T-helper 2 cell treated with Interferon-gamma antibody and Interleukin-4, amounts not matched to agents 100 ng/mL and 5 ng/mL, for 36 hours (primary cell): ENCODE results near the gene ARID4B. TPM values are rescaled to one million over a fixed set of nuclear protein-coding genes. Genes with fewer than 3 reads are reported as not detected.
"Not testable (repeated sequence)": the region's sequence is repeated elsewhere in the genome, so short reads cannot be mapped to it uniquely, and the experiment has no call there.

Experiments used
- intact Hi-C: fragments of 100-400 bp; cut with micrococcal nuclease; formaldehyde crosslinking; loops from one replicate; pipeline ENCODE4 v1.15.1; 2023
- total RNA-seq: library from RNA; stranded (reverse); gene quantifications from 2 replicates; pipeline ENCODE4 v1.2.3, GENCODE V29; 2022

Gene ARID4B
- total RNA-seq, 1 donor from 2014 or later = 44.0 TPM

- intact Hi-C loops = no loop called here
These were observed 25.8 kb downstream of the ARID4B start for GRCh38 chr1:235302143-235302542.

- intact Hi-C loops = loop anchor here (5.0 kb wide), 1 partner anchor 47 kb away; no protein-coding TSS in a partner anchor
These were observed 28.7 kb downstream of the ARID4B start for GRCh38 chr1:235299169-235299858.

DNA sequence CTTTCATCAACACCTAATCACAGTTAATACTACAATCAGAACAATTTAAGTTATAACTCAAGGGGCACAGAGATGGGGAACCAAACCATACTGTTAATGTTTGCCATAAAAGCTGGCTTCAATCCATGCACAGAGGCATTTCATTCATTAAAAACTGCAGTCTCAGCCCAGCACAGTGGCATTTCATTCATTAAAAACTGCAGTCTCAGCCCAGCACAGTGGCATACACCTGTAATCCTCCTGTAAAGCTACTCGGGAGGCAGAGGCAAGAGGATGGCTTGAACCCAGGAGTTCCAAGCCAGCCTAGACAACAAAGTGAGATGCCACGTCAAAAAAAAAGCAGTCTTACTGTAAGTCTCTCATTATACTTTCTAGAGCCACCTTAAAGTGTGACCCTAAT is 29.2 kb downstream of the ARID4B start:
- intact Hi-C loops = loop anchor here (5.0 kb wide), 1 partner anchor 46 kb away; no protein-coding TSS in a partner anchor

DNA sequence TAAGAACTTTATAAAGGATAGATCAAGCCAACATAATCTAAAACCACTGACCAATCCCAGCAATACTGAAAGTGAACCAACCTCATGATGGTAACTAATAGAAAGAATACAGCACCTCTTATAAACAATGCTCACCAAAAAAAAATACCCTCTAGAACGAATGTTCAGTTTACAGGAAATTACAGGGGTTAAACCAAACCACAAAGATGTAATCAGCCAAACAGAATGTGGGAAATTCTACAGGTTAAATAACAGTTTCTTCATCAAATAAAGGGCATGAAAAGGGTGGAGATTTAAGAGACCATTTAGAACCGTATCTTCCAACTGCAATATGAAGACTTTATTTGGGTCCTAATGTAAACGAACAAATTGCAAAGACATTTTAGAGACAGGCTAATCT is 30.4 kb downstream of the ARID4B start:
- intact Hi-C loops = loop anchor here (1.0 to 5.0 kb wide), 3 partner anchors 31 to 345 kb away; partner anchors contain the start of genes ARID4B and GGPS1

DNA sequence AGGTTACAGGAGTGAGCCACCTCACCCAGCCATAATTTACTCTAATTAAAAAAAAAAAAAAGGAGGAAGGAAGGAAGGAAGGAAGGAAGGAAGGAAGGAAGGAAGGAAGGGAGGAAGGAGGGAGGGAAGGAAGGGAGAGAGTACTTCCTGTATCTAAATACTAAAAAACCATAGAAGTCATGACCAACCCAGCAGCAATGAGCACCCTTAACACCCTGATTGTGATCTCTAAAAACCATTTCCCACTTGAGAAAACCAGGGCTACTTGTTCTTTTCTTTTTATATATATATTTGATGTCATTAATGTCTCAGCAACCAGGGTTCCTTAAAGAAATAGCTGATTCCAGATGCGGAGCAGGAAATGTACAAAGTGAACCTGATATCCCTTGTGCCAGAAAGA is 31.2 kb downstream of the ARID4B start:
- intact Hi-C loops = loop anchor here (1.0 to 5.0 kb wide), 3 partner anchors 32 to 346 kb away; partner anchors contain the start of genes ARID4B and GGPS1

GRCh38 chr1:235295902-235296350 is 32.1 kb downstream of the ARID4B start:
- intact Hi-C loops = loop anchor here (5.0 kb wide), 1 partner anchor 44 kb away; no protein-coding TSS in a partner anchor

GRCh38 chr1:235293322-235293942 is 34.5 kb downstream of the ARID4B start:
- intact Hi-C loops = no loop called here

GRCh38 chr1:235292790-235293189 is 35.2 kb downstream of the ARID4B start:
- intact Hi-C loops = no loop called here

GRCh38 chr1:235291599-235292091 is 36.3 kb downstream of the ARID4B start:
- intact Hi-C loops = no loop called here

DNA sequence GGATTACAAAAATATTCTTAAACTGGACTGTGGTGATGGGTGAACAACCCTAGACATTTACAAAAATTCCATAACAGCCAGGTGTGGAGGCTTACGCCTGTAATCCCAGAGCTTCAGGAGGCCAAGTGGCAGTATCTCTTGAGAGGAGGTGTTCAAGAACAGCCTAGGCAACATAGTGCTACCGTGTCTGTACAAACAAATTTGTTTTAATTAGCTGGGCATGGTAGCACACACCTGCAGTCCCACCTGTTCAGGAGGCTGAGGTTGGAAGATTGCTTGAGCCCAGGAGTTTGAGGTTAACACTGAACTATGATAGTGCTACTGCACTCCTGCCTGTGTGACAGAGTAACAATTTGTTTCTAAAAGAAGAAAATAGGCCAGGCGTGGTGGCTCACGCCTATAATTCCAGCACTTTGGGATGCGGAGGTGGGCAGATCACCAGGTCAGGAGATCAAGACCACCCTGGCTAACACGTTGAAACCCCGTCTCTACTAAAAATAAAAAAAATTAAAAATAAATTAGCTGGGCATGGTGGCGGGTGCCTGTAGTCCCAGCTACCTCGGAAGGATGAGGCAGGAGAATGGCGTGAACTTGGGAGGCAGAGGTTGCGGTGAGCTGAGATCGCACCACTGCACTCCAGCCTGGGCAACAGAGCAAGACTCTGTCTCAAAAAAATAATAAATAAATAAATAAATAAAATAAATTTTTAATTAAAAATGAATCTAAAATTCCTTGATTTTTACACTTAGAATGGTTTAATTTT is 37.1 kb downstream of the ARID4B start:
- intact Hi-C loops = no loop called here

DNA sequence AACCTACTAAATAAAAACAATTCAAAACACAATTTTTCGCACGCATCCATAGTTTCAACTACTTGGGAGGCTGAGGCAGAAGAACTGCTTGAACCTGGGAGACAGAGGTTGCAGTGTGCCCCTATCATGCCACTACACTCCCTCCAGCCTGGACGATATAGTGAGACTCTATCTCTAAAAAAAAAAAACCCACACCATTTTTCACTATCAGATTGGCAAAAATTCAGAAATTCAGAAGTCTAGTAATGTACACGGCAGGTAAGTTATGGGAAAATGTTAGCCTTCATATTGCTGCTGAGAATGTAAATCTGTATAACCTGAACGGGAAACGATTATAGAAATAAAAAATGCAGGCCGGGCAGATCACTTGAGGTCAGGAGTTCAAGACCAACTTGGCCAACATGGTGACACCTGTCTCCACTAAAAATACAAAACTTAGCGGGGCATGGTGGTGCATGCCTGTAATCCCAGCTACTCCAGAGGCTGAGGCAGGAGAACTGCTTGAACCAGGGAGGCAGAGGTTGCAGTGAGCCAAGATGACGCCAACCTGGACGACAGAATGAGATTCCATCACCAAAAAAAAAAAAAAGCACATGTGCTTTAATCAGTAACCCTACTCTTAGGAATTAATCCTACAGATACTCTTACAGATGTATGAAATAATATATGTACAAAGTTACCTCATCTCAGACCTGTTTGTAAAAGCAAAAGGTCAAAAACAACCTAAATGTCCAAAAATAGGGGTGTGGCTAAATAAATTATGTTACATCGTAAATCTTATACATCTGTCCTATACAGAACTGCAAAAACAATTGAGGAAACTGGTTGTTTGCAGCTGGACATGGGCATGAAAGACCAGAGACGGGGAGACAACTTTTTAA is 37.9 kb downstream of the ARID4B start:
- intact Hi-C loops = no loop called here

- intact Hi-C loops = no loop called here
These were observed 40.6 kb downstream of the ARID4B start for GRCh38 chr1:235287208-235287882.

DNA sequence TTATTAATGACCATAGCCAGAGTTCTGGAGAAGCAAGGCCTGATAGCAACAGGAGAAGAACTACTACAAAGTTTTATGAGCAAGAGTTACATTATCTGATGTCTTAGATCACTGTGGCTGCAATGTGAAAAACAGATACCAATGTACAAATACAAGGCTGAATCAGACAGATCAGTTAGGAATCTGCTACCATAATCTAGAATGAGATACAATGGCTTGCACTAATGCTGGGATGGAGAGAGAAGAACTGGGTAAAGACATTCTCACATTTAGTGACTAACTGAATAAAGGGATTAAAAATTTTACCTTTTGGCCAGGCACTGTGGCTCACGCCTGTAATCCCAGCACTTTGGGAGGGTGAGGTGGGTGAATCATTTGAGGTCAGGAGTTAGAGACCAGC is 41.3 kb downstream of the ARID4B start:
- intact Hi-C loops = no loop called here

- intact Hi-C loops = no loop called here
These were observed 43.7 kb downstream of the ARID4B start for GRCh38 chr1:235284231-235284769.

DNA sequence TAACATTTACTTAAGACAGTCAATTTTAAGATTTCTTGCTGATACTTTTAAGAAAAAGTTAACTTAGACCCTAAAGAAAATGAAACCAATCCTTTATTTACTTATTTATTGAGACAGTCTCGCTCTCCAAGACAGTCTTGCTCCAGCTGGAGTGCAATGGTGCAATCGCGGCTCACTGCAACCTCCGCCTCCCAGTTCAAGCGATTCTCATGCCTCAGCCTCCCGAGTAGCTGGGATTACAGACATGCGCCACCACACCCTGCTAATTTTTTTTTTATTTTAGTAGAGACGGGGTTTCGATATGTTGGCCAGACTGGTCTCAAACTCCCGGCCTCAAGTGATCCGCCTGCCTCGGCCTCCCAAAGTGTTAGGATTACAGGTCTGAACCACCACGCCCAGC is 44.3 kb downstream of the ARID4B start:
- intact Hi-C loops = not testable (repeated sequence)

GRCh38 chr1:235280467-235280866 is 47.5 kb downstream of the ARID4B start:
- intact Hi-C loops = no loop called here

DNA sequence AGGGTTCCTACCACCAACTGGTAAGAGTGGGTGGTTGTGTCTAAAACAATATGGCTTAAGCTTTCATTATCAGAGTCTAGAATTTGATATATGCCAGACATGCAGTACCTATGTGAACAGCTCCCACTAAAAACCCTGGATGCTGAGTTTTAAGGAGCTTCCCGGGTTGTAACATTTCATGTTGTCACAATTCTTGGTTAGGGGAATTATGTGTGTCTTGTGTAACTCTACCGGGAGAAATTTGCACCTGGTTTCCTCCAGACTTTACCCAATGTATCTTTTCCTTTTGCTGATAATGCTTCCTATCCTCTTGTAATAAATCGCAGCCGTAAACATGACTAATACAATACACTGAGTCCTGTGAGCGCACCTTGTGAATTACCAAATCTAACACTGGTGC is 48.3 kb downstream of the ARID4B start:
- intact Hi-C loops = no loop called here

DNA sequence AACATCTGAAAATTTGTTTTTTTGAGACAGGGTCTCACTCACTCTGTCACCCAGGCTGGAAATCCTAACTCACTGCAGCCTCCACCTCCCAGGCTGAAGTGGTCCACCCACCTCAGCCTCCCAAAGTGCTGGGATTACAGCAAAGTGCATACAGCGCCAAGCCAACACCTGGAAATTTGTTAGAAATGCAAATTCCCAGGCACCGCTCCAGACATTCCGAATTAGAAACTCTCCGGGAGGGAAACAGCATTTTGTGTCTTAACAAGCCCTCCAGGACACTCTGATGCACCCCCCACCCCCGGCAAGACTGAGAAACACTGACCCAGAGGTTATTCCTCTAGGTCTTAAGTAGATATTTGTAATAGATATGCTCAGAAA is 49.1 kb downstream of the ARID4B start:
- intact Hi-C loops = no loop called here

DNA sequence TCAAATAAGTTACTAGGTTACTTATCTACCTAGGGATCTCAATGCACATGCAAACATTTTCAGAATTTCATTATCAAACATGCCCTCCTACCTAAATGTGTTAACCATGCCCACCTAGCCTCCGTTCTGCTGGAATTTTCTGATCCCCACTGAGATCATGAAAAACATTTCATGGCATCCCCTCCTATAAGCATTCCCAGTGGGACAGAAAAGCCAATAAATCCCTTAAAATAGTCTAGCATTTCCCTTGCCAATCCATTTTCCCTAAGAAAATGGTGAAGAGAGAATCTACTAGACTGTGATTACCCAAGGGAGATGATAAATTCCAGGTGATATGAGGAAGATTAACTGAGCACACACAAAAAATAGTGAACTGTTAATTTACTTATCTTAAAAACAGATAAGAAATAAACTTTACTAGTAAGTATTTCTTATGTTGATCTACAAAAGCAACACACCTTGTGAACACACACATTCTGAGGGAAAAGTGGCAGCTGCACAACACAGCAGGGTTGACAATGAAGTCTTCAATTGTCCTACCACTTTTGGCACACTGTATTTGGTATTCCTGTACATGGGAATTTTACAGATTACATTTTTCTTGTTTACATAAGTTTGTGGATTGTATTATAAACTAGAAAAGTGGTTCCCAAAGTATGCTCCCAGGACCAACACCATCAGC is 49.6 kb downstream of the ARID4B start:
- intact Hi-C loops = no loop called here
